NK-92 (cell line): ENCODE results near the gene GNE.
A peak's percentile ranks its signal among the peaks of the same experiment; 100 is the strongest.
"Not testable (repeated sequence)": the region's sequence is repeated elsewhere in the genome, so short reads cannot be mapped to it uniquely, and the experiment has no call there.

Experiments
- DNase-seq: peaks from one replicate; lab custom pipeline; 2025; ENCODE audit not compliant: unreplicated experiment; lab: John Stamatoyannopoulos, UW

GNE gene

GRCh38 chr9:36208521-36209253 lies 49.6 kb downstream of the GNE start:
- no peak for DNase-seq

- DNase-seq, result no peak
These were observed 50.7 kb downstream of the GNE start for GRCh38 chr9:36207546-36208012.

DNA sequence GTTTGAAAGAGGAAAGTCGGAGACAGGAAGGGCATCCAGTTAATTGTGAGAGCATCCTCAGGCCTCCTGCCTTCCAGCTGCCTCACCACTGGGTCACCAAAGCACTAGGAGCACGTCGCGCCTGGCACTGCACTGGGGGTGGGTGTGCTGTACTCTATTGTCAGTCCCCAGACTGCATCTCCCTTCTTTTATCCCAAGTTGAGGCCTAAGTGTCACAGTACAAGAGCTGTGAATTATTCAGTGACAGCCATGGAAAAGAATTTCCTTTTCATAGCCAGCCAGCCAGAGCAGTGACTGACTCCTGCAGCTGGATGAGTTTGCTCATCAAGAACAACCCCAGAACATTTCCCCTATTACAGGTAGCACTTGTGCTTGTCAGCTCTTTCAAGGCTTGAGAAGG lies 51.2 kb downstream of the GNE start:
- no peak for DNase-seq

GRCh38 chr9:36204906-36205547 lies 53.2 kb downstream of the GNE start:
- DNase-seq, result no peak

DNA sequence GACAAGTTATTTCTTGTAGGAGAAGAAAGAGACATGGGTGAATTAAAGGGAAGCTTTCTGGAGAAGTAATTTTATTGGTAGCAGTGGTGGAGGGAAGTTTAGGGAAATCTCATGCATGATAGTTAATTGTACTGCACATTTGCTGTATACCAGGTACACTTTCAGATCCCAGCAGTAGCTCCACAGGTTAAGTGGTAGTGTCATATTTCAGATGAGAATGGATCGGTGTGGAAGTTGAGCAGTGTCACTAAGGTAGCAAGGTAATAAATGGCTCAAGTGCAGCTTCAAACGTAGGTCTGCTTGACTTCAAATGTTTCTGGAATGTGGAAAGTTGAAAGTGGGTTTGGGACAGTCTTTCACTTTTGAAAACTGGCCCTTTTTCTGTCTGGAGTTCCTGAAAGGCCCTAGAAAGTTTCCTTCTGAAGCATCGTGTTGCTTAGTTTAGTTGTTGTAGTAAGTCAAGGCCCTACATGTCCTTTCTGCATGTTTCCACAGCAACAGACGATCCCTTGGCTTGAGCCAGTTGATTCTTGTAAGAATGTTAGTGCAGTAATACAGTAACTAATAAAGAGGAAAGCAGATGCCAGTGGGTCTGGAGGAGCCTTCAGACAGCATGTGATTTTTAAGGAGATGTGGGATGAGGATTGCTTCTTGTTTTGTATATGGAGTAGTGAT lies 63.8 kb downstream of the GNE start:
- no peak for DNase-seq

DNA sequence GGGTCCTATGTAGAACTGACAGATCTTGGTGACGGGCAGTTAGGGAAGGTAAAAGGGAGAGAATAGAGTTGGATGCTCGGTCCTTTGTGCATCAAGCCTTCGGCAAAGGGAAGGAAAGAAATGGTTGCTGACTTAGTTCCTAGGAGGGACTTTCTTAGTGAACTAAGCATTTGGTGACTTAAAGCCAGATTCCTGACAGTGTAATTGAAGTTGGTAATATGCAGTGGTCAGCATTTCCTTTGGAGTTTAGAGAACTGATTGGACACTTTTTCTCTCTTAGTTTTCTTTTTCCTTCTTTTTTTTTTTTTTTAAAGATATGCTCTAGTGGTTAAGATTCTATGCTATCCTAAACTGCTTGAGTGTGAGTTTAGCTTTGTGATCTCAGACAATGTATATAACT lies 65.2 kb downstream of the GNE start:
- DNase-seq, result no peak

- no peak for DNase-seq
These were observed 66.1 kb downstream of the GNE start for GRCh38 chr9:36192196-36192595.

DNA sequence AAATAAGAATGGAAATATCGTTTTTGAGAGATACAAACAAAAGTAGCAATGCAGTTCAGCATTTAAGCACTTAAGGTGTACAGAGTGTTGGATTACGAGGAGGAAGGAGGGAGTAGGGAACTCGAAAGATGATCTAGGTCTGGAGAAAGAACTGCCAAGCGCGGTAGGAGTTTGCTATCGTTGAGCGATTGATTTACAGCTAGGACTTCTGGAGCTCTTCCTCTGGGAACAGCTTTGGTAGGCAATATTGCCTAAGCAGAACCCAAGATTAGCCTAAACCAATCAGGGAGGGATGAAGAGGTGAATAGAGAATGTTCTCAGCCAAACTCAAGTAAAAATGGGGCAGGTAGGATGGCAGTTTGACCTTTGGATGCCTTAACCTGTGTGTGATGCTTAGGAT lies 66.6 kb downstream of the GNE start:
- no peak for DNase-seq

- no peak for DNase-seq
These were observed 67.0 kb downstream of the GNE start for GRCh38 chr9:36191290-36191645.

DNA sequence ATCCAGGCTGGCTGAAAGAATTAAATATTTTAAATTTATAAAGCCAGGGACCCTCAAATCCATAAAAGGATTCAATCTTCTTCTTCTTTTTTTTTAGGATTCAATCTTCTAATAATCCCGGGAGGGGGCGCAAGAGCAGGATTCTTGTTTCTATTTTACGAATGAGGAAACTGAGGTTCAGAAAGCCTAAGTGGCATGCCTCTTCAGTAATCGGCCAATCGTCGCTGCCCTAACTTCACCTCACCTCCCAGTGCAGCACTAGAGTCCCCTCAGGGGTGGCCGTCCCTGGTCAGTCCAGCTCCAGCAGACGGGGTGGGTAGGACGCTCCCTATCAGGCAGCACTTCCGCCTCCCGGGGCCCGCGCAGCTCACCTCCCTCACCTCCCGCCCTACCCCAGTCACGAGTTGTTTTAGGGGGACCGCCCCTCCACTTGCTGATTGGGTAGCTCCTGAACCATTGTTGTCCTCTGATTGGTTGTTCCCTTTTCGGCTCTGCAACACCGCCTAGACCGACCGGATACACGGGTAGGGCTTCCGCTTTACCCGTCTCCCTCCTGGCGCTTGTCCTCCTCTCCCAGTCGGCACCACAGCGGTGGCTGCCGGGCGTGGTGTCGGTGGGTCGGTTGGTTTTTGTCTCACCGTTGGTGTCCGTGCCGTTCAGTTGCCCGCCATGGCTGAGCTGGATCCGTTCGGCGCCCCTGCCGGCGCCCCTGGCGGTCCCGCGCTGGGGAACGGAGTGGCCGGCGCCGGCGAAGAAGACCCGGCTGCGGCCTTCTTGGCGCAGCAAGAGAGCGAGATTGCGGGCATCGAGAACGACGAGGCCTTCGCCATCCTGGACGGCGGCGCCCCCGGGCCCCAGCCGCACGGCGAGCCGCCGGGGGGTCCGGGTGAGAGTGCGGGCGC lies 67.6 kb downstream of the GNE start, which contains the start of gene CLTA:
Gene CLTA, plus strand, starts transcription at position 534 of the 902 bp plus-strand sequence. Its CDS starts 136 bp downstream, at position 670.
- DNase-seq, result peak; percentile 62

DNA sequence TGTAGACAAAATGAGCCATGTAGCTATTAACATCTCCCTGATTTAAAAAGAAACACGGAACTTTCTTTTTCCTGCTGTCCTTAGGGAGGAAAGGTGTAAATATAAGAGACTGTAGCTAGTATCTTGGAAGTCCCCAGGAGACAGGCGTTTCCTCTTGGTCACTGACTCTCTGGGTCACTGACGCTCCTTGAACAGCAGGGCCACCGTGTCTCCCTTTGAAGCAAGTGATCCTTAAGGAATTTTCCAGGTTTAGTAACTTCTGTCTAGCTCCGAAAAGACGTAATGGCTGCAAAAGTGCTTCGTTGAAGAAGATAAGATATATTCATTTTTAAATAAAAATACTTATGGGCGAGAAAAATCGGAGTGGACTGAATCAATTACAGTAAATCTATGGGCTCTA lies 68.3 kb downstream of the GNE start:
- DNase-seq, result no peak

DNA sequence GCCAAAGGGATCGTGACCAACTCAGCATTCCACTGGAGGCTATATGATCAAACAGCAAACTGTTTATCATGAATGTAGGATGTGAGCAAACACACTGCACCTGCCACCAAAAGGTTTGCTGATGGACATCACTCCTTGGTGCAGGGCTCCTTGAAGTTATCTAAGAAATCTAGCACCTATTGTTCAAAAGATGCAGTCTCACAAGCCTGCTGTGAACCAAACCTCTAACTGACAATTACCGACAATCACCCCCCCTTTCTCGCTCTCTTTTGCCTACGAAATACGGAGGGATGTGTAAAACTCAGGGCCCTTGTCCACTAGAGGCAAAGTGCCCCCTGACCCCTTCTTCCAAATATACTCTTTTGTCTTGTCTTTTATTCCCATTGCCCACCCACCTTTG lies 70.0 kb downstream of the GNE start:
- DNase-seq, result no peak

GRCh38 chr9:36187414-36187813 lies 70.8 kb downstream of the GNE start:
- DNase-seq, result no peak

- not testable (repeated sequence) for DNase-seq
These were observed 78.0 kb downstream of the GNE start for GRCh38 chr9:36180243-36180642.

DNA sequence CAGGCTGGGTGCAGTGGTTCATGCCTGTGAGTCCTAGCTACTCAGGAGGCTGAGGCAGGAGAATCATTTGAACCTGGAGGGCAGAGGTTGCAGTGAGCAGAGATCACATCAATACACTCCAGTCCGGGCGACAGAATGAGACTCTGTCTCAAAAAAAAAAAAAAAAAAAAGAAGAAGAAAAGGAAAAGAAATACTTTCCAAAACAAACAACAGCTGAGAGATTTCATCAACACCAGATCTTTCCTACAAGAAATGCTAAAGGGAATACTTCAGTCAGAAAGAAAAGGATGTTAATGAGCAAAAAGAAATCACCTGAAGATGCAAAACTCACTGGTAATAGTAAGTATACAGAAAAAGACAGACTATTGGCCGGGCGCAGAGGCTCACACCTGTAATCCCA lies 80.7 kb downstream of the GNE start:
- no peak for DNase-seq

- not testable (repeated sequence) for DNase-seq
These were observed 81.8 kb downstream of the GNE start for GRCh38 chr9:36176496-36176895.

DNA sequence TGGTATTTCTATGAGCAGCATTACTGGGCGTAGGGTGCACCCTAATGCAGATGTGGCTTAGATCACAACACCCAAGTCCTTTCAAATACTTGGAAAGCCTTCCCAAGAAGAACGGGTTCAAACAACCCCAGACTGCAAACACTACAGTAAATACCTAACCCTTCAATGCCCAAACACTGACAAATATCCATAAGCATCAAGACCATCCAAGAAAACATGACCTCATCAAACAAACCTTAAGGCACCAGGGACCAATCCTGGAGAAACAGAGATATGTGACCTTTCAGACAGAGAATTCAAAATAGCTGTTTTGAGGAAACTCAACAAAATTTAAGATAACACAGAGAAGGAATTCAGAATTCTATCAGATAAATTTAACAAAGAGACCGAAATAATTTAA lies 83.0 kb downstream of the GNE start:
- not testable (repeated sequence) for DNase-seq

- no peak for DNase-seq
These were observed 83.5 kb downstream of the GNE start for GRCh38 chr9:36174731-36175130.

GRCh38 chr9:36174271-36174670 lies 84.0 kb downstream of the GNE start:
- DNase-seq, result no peak

DNA sequence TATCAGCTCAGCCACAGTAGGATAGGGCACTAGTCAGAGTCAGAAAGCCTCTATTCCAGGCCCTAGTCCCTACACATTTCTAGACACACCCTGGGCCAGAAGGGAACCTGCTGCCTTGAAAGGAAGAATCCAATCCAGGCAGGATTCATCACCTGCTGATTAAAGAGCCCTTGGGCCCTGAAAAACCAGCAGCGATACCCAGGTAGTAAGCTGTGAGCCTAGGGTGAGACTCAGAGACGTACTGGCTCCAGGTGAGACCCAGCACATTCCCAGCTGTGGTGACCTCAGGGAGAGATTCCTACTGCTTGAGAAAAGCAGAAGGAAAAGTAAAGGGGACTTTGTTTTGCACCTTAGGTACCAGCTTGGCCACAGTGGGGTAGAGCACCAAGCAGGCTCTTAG lies 84.4 kb downstream of the GNE start:
- no peak for DNase-seq

DNA sequence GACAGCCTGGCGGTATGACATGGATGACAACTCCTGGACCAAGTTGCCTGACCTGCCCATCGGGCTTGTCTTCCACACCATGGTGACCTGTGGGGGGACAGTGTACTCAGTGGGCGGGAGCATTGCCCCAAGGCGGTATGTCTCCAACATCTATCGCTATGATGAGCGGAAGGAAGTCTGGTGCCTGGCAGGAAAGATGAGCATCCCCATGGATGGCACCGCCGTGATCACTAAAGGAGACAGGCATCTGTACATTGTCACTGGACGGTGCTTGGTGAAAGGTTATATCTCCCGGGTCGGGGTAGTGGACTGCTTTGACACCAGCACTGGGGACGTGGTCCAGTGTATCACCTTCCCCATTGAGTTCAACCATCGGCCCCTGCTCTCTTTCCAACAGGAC lies 87.7 kb downstream of the GNE start:
- DNase-seq, result no peak
